ENCODE results near the gene ZGRF1. TPM values are rescaled to one million over a fixed set of nuclear protein-coding genes. Genes with fewer than 3 reads are reported as not detected.
A peak's percentile ranks its signal among the peaks of the same experiment; 100 is the strongest.
"Not testable (repeated sequence)": the region's sequence is repeated elsewhere in the genome, so short reads cannot be mapped to it uniquely, and the experiment has no call there.

The ZGRF1 gene, protein sequence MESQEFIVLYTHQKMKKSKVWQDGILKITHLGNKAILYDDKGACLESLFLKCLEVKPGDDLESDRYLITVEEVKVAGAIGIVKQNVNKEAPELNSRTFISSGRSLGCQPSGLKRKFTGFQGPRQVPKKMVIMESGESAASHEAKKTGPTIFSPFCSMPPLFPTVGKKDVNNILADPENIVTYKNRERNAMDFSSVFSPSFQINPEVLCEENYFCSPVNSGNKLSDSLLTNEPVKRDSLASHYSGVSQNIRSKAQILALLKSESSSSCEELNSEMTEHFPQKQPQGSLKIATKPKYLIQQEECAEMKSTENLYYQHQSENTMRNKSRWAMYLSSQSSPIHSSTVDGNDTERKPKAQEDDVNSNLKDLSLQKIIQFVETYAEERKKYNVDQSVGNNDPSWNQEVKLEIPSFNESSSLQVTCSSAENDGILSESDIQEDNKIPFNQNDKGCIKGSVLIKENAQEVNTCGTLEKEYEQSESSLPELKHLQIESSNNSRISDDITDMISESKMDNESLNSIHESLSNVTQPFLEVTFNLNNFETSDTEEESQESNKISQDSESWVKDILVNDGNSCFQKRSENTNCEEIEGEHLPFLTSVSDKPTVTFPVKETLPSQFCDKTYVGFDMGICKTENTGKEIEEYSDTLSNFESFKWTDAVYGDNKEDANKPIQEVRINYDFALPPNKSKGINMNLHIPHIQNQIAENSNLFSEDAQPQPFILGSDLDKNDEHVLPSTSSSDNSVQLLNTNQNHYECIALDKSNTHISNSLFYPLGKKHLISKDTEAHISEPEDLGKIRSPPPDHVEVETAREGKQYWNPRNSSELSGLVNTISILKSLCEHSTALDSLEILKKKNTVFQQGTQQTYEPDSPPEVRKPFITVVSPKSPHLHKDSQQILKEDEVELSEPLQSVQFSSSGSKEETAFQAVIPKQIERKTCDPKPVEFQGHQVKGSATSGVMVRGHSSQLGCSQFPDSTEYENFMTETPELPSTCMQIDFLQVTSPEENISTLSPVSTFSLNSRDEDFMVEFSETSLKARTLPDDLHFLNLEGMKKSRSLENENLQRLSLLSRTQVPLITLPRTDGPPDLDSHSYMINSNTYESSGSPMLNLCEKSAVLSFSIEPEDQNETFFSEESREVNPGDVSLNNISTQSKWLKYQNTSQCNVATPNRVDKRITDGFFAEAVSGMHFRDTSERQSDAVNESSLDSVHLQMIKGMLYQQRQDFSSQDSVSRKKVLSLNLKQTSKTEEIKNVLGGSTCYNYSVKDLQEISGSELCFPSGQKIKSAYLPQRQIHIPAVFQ (N-terminal part only)
- total RNA-seq: 10 to 100 TPM; 34.4 to 37.3 TPM

DNA sequence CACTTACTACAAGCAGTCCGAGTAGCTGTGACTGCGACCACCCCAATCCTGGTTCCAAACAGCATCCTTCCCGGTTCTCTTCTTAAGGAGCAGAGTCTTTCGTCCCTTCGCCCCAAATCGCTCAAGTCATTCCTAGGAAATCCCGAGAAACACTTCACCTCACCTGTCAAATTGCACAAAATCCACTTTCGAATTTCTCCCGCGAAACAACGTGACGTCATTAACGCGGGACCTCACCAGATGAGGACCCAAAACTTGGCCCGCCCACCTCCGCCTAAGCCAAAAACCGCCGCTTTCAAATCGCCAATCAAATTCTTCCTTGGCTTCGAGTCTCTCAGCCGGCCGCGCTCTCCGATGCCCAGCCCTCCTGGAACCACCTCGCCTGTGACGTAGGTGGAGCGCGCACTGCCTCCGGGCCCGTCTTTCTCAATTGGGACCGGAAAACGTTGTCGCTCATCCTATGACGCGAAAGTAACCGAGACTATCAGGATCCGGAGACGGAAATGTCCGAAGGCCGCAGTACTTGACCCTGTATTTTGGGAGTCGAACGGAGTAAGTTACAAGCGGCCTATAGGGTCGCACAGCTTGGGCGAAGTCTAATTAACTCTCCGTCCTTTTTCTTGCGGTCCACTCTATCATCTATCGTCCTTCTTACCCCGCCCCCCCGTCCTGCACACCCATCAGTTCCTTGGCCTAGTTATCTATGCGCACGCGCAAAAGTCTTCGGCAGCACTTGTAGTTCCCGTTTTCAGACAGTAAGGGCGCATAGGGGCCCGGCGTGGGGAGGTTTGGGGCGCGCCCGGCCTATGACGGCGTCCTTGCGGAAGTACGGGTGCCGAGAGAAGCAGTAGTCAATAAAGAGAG, at the start of gene ZGRF1, which contains the start of gene LARP7:
ZGRF1 (minus strand) TSS at position 222 of the 864 bp plus-strand sequence. CDS start 3,733 bp downstream, outside the sequence.
LARP7 (plus strand) TSS at position 456 of the 864 bp plus-strand sequence. CDS start 7,527 bp downstream, outside the sequence.
- no peaks in the 10 kb centered on the region for H3K9me3 Mint-ChIP-seq
- H3K36me3 Mint-ChIP-seq: peaks cover 12% of the 10 kb centered on the region
- DNase-seq: peak; percentile 97
- H3K4me3 Mint-ChIP-seq: no peak within 1 kb of the TSS
- H3K27me3 Mint-ChIP-seq: no peaks in the 10 kb centered on the region
- peaks cover 22% of the 10 kb centered on the region for H3K4me1 Mint-ChIP-seq
- no peak within 1 kb of the TSS for H3K27ac Mint-ChIP-seq

DNA sequence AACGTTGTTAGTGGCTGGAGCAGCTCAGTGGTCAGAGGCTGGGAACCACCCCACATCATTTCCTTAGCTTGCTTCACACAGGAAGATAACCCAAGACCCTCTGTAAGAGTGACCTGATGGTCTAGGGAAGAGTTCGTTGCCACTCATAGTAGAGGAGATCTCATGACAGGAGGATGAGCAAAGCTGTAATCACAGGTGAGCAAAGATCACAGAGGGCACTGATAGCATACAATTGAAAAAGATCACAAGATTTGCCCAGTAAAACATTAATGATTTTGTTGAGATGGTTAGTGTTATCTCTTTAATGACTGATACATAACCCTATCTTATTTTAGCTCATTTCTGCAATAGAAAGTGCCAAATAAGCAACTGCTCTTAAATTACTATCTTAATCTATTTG, 44.3 kb upstream of the ZGRF1 start:
- Mint-ChIP-seq H3K27me3 (no peaks in the 10 kb centered on the region), H3K36me3 (no peaks in the 10 kb centered on the region), H3K4me3 (no peak overlapping the region), H3K9me3 (no peaks in the 10 kb centered on the region), H3K4me1 (no peaks in the 10 kb centered on the region), H3K27ac (no peak overlapping the region)
- no peak for DNase-seq

DNA sequence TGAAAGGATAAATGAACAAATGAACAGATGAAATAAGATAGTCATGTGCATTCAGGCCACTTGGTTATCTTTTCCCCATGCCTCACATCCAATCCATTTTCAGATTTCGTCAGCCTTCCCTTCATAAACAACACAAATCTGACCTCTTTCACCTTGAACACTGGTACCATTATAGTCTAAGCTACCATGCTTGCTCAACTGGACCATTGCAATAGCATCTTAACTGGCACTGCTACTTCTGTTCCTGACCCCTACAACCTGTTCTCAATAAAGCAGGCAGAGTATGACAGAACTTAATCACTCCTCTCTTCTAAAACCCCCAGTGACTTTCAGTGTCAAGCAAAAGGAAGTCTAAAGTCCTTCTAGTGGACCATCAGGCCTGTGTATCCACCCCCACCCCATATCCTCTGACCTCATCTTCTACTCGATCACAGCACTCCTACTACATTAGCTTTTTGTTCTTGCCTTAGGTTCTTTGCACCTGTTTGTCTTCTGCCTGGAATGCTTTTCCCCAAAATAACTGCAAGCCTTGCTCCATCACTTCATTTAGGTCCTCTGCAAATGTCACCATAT, 40.9 kb upstream of the ZGRF1 start:
- Mint-ChIP-seq H3K27ac (no peak overlapping the region), H3K4me3 (no peak overlapping the region), H3K9me3 (no peaks in the 10 kb centered on the region), H3K36me3 (no peaks in the 10 kb centered on the region), H3K27me3 (no peaks in the 10 kb centered on the region), H3K4me1 (no peaks in the 10 kb centered on the region)
- DNase-seq: no peak

DNA sequence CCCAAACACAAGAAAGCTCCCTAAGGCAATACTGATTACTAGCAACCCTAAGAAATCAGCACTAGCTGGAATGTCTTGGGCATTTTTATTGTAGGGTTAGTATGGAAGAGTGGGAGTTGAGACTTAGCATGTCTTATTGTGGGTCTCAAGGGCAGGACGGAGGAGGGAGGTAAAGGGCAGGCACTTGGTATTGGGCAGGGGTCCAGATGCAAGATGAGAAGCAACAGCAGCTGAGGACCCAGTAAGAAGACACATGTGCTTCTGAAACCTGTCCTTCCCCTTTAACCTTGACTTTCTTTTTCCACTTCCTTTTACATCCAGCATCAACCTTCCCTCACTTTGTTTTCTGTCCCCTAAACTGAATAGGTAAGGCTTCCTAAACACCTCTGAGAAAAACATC, 37.7 kb upstream of the ZGRF1 start:
- H3K36me3 Mint-ChIP-seq: no peaks in the 10 kb centered on the region
- no peak overlapping the region for H3K27ac Mint-ChIP-seq
- H3K27me3 Mint-ChIP-seq: no peaks in the 10 kb centered on the region
- H3K4me3 Mint-ChIP-seq: no peak overlapping the region
- H3K9me3 Mint-ChIP-seq: no peaks in the 10 kb centered on the region
- DNase-seq: no peak
- H3K4me1 Mint-ChIP-seq: no peaks in the 10 kb centered on the region

DNA sequence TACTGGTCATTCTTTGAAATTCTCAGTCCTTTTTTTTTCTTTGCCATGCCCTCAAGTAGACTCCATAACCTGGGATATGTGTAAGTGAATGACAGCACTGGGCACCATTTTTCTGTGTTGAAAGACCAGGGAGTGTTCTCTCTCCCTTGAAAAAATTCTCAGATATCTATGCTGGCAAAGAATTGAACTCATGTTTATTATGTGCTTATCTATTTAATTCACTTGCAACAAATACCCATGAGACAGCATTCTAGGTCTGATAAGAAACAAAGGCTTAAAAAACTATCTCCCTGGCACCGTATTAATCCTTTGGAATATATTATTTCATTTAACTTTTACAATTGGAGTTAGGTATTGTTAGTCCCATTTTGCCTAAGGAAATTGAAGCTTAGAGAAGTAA, 37.0 kb upstream of the ZGRF1 start:
- Mint-ChIP-seq H3K27ac (no peak overlapping the region), H3K4me3 (no peak overlapping the region), H3K36me3 (no peaks in the 10 kb centered on the region), H3K4me1 (no peaks in the 10 kb centered on the region), H3K27me3 (no peaks in the 10 kb centered on the region), H3K9me3 (no peaks in the 10 kb centered on the region)
- DNase-seq: no peak

DNA sequence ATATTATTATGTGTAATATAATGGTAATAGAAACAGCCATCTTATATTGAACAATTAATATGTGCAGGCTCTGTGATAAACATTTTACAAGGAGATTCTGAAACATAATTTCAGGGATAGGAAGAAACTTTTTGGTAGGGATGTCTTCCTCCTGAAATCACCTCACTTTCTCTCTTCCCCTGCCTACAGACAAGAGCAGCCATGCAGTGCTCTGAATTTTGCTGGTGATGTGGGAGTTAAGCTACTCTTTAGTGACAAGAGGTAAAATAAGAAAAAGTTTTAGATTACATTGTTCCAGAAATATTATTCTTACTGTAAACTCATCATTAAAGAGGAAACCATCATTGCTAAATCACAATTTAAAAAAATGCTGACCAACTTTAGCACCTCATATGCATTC, 36.4 kb upstream of the ZGRF1 start:
- no peak overlapping the region for H3K27ac Mint-ChIP-seq
- no peaks in the 10 kb centered on the region for H3K4me1 Mint-ChIP-seq
- H3K27me3 Mint-ChIP-seq: no peaks in the 10 kb centered on the region
- H3K4me3 Mint-ChIP-seq: no peak overlapping the region
- no peak for DNase-seq
- H3K36me3 Mint-ChIP-seq: no peaks in the 10 kb centered on the region
- H3K9me3 Mint-ChIP-seq: no peaks in the 10 kb centered on the region

DNA sequence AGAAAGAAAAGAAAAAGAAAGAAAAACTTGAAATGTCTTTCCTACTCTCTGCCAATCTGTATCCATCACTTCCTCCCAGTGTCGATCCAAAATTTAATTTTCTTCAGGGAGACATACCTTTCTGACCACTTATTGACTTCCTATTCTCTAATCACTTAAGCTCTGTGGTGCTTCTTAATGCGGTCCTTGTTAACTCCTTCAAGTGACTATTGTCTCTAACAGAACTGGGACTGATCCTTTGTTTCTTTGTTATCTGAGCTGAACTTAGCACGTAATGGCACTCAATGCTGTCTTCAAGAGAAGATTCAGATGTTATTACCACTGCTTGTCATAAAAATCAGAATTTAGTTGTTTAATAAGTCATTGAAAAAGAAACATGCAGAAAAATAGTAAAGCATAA, 31.4 kb upstream of the ZGRF1 start:
- Mint-ChIP-seq H3K9me3 (no peaks in the 10 kb centered on the region), H3K4me3 (no peak overlapping the region), H3K36me3 (no peaks in the 10 kb centered on the region), H3K27ac (no peak overlapping the region), H3K4me1 (no peaks in the 10 kb centered on the region), H3K27me3 (no peaks in the 10 kb centered on the region)
- DNase-seq: no peak

DNA sequence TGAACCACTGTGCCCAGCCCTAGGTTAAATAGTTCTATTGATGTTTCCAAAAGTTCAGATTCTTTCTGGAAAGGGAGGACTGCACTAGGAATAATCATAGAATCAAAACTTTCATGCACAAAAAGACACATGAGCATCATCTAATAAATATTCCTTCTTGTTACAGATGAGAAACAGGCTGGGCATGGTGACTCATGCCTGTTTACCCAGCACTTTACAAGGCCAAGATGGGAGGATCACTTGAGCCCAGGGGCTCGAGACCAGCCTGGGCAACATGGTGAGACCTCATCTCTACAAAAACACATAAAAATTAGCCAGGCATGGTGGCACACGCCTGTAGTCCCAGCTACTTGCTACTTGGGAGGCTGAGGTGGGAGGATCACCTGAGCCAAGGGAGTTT, 27.9 kb upstream of the ZGRF1 start:
- Mint-ChIP-seq H3K4me1 (no peaks in the 10 kb centered on the region), H3K9me3 (no peaks in the 10 kb centered on the region), H3K27ac (no peak overlapping the region), H3K27me3 (no peaks in the 10 kb centered on the region), H3K36me3 (no peaks in the 10 kb centered on the region), H3K4me3 (no peak overlapping the region)
- no peak for DNase-seq

DNA sequence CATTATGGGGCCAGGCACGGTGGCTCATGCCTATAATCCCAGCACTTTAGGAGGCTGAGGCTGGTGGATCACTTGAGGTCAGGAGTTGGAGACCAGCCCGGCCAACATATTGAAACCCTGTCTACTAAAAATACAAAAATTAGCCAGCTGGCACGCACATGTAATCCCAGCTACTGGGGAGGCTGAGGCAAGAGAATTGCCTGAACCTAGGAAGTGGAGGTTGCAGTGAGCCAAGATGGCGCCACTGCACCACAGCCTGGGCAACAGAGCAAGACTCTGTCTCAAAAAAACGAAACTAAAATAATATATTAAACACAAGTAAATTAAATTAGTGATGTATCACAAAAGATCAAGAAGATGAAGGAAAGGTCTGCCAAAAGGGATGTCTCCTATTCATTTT, 19.4 kb upstream of the ZGRF1 start:
- not testable (repeated sequence) for H3K36me3 Mint-ChIP-seq, H3K27ac Mint-ChIP-seq, DNase-seq, H3K4me1 Mint-ChIP-seq, H3K4me3 Mint-ChIP-seq, H3K27me3 Mint-ChIP-seq, H3K9me3 Mint-ChIP-seq

DNA sequence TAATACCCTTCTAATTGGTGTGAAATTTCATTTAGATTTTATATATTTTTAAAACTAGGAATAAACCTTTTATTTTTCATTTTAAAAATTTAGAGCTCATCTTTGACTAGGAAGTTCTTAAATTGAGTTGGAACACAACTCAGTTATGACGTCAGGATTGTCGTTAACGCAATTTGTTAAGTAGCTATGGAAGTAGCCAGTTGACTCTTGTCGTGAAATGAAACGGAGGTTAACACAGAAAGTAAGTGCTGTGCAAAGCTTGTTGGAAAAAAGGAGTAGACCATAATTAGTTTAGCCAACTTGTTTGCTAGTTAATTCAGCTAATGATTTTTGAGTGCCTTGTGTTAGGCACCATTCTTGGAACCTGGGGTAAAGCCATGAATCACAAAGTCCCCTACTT, 18.6 kb upstream of the ZGRF1 start:
- Mint-ChIP-seq H3K4me1 (no peaks in the 10 kb centered on the region), H3K4me3 (no peak overlapping the region), H3K27ac (no peak overlapping the region), H3K9me3 (no peaks in the 10 kb centered on the region), H3K27me3 (no peaks in the 10 kb centered on the region), H3K36me3 (peaks cover 9% of the 10 kb centered on the region)
- DNase-seq: no peak

DNA sequence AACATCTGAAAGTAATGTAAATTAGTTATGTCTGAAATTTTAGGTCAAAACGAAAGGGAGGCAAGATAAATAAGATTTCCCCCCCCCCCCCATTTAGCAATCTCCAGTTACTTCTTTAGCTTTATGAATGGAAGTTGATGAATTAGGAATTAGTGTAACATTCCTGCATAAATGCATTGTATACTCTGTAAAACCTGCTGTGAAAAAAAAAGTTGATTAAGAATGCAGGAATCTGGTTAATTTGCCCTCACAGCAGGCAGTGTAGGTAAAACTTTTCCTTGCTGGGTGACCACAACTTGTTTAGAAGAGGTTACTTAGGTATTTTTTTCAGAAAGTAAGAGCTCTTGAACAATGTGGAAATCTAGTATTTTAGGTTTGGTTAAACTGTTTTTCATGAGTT, 15.5 kb upstream of the ZGRF1 start:
- Mint-ChIP-seq H3K9me3 (no peaks in the 10 kb centered on the region), H3K36me3 (peaks cover 8% of the 10 kb centered on the region)
- DNase-seq: no peak

DNA sequence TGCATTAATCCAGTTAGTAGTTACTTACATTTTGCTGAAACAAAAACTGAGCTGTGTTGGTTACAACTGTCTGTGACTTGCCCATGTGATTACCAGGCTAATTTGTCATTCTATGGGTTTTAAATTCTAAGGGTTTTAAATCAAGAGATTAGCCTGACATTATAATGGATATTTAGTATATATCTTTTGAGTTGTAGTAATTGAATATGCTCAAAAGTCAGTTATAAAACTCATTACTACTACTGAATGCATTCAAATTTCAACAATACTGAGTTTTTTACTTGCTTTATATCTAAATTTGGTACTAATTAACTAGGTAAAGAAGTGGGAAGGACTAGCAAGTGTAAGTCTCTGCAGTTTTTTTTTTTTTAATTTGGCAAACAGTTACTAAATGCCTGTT, 14.9 kb upstream of the ZGRF1 start:
- H3K27ac Mint-ChIP-seq: no peak overlapping the region
- H3K4me1 Mint-ChIP-seq: no peaks in the 10 kb centered on the region
- no peak for DNase-seq
- H3K36me3 Mint-ChIP-seq: peaks cover 10% of the 10 kb centered on the region
- no peak overlapping the region for H3K4me3 Mint-ChIP-seq
- H3K27me3 Mint-ChIP-seq: no peaks in the 10 kb centered on the region
- no peaks in the 10 kb centered on the region for H3K9me3 Mint-ChIP-seq

More for the DNA sequence above, 15.5 kb upstream of the ZGRF1 start:
- Mint-ChIP-seq H3K27me3 (no peaks in the 10 kb centered on the region), H3K4me1 (no peaks in the 10 kb centered on the region), H3K4me3 (no peak overlapping the region), H3K27ac (no peak overlapping the region)

DNA sequence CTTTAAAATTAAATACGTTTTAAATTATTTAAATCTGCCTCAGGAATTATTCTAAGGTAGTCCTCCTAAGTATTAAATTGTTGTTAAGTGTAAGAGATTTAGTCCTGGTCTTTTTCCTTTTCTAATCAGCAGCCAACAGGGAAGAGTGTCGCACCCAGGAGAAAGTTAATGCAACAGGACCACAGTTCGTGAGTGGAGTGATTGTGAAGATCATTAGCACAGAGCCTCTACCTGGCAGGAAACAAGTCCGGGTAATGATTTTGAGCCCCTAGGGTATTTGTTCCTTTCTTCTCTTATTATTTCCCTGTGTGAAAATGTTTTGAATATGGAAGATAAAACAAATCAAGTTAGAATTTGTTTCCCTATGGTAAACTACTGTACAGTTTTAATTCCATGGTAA, 13.6 kb upstream of the ZGRF1 start:
- Mint-ChIP-seq H3K4me3 (no peak overlapping the region), H3K9me3 (no peaks in the 10 kb centered on the region), H3K4me1 (no peaks in the 10 kb centered on the region), H3K27ac (no peak overlapping the region), H3K27me3 (no peaks in the 10 kb centered on the region), H3K36me3 (peaks cover 9% of the 10 kb centered on the region)
- DNase-seq: no peak

DNA sequence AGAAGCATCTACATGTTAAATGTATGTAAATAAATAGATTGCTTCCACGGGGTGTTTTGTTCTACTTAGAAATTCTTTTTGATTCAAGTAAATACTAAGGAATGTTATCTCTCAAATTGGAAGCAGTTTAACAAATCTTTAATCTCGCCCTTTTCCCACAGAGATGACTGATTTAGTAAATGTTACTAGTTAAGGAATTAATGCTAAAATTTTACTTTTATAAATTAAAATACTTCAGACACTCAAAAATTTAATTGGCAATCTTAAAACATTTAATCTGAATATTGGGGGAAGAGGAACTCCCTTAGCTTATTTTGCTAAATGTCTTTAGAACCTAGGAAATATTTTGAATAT, 12.3 kb upstream of the ZGRF1 start:
- Mint-ChIP-seq H3K4me1 (no peaks in the 10 kb centered on the region), H3K9me3 (no peaks in the 10 kb centered on the region), H3K27me3 (no peaks in the 10 kb centered on the region), H3K36me3 (peaks cover 8% of the 10 kb centered on the region), H3K4me3 (no peak overlapping the region), H3K27ac (no peak overlapping the region)
- DNase-seq: no peak
